SK-N-SH treated with all-trans-retinoic acid at 6 μM for 48 hours (cell line): ENCODE results near the gene PLEKHM3.

Experiments used
- ATAC-seq: fragments of 200-7000 bp; cut with Tn5 transposase; 3 replicates; pipeline ENCODE4 v1.9.1; 2020; ENCODE audit warnings: mild to moderate bottlenecking, moderate library complexity
- ARNTL ChIP-seq: fragments of 450-650 bp; formaldehyde crosslinking; IDR thresholded peaks from 2 replicates; pipeline ENCODE4 v1.5.0; 2020; ENCODE audit warnings: low read depth, mild to moderate bottlenecking, moderate library complexity, borderline replicate concordance
- BACH2 ChIP-seq: fragments of 250-450 bp; sonication (Bioruptor Pico); IDR thresholded peaks from 2 replicates; pipeline ENCODE4 v1.9.0; 2021; ENCODE audit warnings: mild to moderate bottlenecking, borderline replicate concordance
- CSDC2 ChIP-seq: fragments of 250-450 bp; sonication (Bioruptor Pico); IDR thresholded peaks from 2 replicates; pipeline ENCODE4 v1.5.0; 2020; ENCODE audit warnings: mild to moderate bottlenecking, moderate library complexity
- ESRRG ChIP-seq: fragments of 250-450 bp; sonication (Bioruptor Pico); IDR thresholded peaks from 2 replicates; pipeline ENCODE4 v1.6.1; 2021; ENCODE audit warnings: mild to moderate bottlenecking
- GLIS3 ChIP-seq: fragments of 250-450 bp; sonication (Bioruptor Pico); IDR thresholded peaks from 2 replicates; pipeline ENCODE4 v1.5.0; 2020; ENCODE audit warnings: mild to moderate bottlenecking, moderate library complexity
- ISL1 ChIP-seq: fragments of 250-450 bp; sonication (Bioruptor Pico); IDR thresholded peaks from 2 replicates; pipeline ENCODE4 v2.1.2; 2022; ENCODE audit warnings: mild to moderate bottlenecking, moderate library complexity
- PPARA ChIP-seq: fragments of 250-450 bp; sonication (Bioruptor Pico); IDR thresholded peaks from 2 replicates; pipeline ENCODE4 v1.5.0; 2020; ENCODE audit warnings: mild to moderate bottlenecking, borderline replicate concordance
- SNAI2 ChIP-seq: fragments of 250-450 bp; sonication (Bioruptor Pico); IDR thresholded peaks from 2 replicates; pipeline ENCODE4 v1.5.0; 2020; ENCODE audit warnings: mild to moderate bottlenecking, moderate library complexity
- TCF4 ChIP-seq: fragments of 250-450 bp; sonication (Bioruptor Pico); IDR thresholded peaks from 2 replicates; pipeline ENCODE4 v1.8.0; 2021; ENCODE audit warnings: mild to moderate bottlenecking, moderate library complexity, borderline replicate concordance
- TOX ChIP-seq: fragments of 250-450 bp; sonication (Bioruptor Pico); IDR thresholded peaks from 2 replicates; pipeline ENCODE4 v1.8.0; 2021; ENCODE audit warnings: mild to moderate bottlenecking, moderate library complexity, borderline replicate concordance
- ZC3H10 ChIP-seq: fragments of 250-450 bp; sonication (Bioruptor Pico); IDR thresholded peaks from 2 replicates; pipeline ENCODE4 v1.5.1; 2021; ENCODE audit warnings: mild to moderate bottlenecking, moderate library complexity
- ZFP3 ChIP-seq: fragments of 250-450 bp; sonication (Bioruptor Pico); IDR thresholded peaks from 2 replicates; pipeline ENCODE4 v1.5.0; 2020; ENCODE audit warnings: mild to moderate bottlenecking, moderate library complexity
- ZFP30 ChIP-seq: fragments of 450-650 bp; formaldehyde crosslinking; IDR thresholded peaks from 2 replicates; pipeline ENCODE4 v1.5.0; 2022; ENCODE audit warnings: mild to moderate bottlenecking, moderate library complexity
- ZNF565 ChIP-seq: fragments of 450-650 bp; formaldehyde crosslinking; conservative IDR thresholded peaks from 2 replicates; pipeline ENCODE4 v1.5.0; 2020; ENCODE audit warnings: low read depth, mild to moderate bottlenecking, moderate library complexity
- ZNF70 ChIP-seq: fragments of 450-650 bp; formaldehyde crosslinking; IDR thresholded peaks from 2 replicates; pipeline ENCODE4 v1.5.0; 2020; ENCODE audit warnings: mild to moderate bottlenecking, moderate library complexity
- ZNF8 ChIP-seq: fragments of 450-650 bp; formaldehyde crosslinking; IDR thresholded peaks from 2 replicates; pipeline ENCODE4 v1.5.0; 2020; ENCODE audit warnings: mild to moderate bottlenecking, moderate library complexity
- TF ChIP-seq, protein P1 (sequence below): fragments of 250-450 bp; sonication (Bioruptor Pico); IDR thresholded peaks from 2 replicates; pipeline ENCODE4 v1.5.1; 2021; ENCODE audit warnings: mild to moderate bottlenecking, moderate library complexity
- TF ChIP-seq, protein P2 (sequence below): fragments of 250-450 bp; sonication (Bioruptor Pico); IDR thresholded peaks from 2 replicates; pipeline ENCODE4 v1.5.1; 2020; ENCODE audit warnings: low read depth, mild to moderate bottlenecking, moderate library complexity
- TF ChIP-seq, protein P3 (sequence below): fragments of 250-450 bp; sonication (Bioruptor Pico); IDR thresholded peaks from 2 replicates; pipeline ENCODE4 v1.5.0; 2020; ENCODE audit warnings: mild to moderate bottlenecking, moderate library complexity
- TF ChIP-seq, protein P4 (sequence below): fragments of 250-450 bp; sonication (Bioruptor Pico); IDR thresholded peaks from 2 replicates; pipeline ENCODE4 v1.8.0; 2020; ENCODE audit warnings: mild to moderate bottlenecking, moderate library complexity, borderline replicate concordance

PLEKHM3 gene

DNA sequence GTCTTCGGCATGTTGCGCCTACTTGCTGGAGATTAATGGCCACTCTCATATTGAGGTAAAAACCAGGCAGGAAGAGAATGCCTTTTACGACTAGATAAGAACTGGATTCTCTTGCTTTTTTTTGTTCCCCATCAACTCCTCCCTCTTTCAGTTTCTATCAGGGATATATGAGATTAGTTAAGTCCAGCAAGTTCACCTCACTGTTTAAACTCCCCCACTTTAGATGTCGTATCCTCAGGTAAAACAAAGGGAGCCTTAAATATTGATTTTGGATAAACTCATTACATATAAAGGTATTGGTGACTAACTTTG, 98.4 kb downstream of the PLEKHM3 start (continued):
- TF ChIP-seq, protein P1, sequence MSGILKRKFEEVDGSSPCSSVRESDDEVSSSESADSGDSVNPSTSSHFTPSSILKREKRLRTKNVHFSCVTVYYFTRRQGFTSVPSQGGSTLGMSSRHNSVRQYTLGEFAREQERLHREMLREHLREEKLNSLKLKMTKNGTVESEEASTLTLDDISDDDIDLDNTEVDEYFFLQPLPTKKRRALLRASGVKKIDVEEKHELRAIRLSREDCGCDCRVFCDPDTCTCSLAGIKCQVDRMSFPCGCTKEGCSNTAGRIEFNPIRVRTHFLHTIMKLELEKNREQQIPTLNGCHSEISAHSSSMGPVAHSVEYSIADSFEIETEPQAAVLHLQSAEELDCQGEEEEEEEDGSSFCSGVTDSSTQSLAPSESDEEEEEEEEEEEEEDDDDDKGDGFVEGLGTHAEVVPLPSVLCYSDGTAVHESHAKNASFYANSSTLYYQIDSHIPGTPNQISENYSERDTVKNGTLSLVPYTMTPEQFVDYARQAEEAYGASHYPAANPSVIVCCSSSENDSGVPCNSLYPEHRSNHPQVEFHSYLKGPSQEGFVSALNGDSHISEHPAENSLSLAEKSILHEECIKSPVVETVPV (CRISPR knock-in tag) = no peak
- TF ChIP-seq ZNF70 (CRISPR knock-in tag) (no peak), GLIS3 (CRISPR knock-in tag) (no peak), BACH2 (CRISPR knock-in tag) (no peak)

DNA sequence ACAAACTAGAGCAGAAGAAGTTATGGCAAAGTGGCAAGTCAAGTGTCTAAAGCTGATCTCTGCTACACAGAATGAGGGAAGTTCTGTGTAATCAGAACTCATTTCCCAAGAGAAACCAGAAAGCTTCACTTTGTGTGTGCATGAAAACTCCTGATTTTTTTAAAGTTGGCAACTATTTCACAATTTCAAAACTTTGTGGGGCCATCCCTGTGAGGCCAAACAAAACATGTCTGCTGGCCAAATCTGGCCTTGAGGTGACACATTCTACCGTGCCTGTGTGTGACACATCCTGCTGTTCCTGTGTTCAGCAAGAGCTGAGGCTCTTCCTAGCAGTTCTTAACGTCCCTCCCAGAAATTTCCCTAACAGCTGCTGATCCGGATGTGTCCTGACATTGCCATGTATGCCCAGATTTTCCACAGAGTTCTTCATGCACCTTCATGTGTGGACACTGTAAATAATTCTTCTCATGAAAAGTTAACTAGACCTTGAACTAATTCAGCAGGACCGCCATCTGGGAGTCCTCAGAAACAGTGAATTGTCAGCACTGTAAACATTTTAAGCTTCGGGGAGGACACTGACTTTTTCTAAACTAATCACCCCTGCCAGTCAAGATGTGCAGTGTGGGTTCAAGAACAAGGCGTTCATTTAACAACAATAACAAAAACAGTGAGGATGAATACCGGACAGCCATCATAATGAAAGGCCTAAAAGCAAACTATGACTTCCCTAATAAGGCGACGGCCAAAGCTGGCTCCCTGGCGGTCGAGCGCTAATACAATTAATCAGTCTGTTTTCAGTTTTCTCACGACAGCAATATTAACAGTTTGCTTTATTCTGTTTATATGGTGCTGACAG, 99.0 kb downstream of the PLEKHM3 start:
- no peak for ATAC-seq
- TF ChIP-seq TOX (CRISPR knock-in tag) (no peak), TCF4 (no peak), ZC3H10 (CRISPR knock-in tag) (no peak), ZNF70 (CRISPR knock-in tag) (no peak), ESRRG (CRISPR knock-in tag) (no peak), GLIS3 (CRISPR knock-in tag) (no peak), ZNF8 (CRISPR knock-in tag) (no peak), ZFP30 (CRISPR knock-in tag) (no peak), SNAI2 (no peak), ZFP3 (CRISPR knock-in tag) (no peak), CSDC2 (CRISPR knock-in tag) (no peak), ISL1 (CRISPR knock-in tag) (no peak), ARNTL (no peak), ZNF565 (CRISPR knock-in tag) (no peak)
- TF ChIP-seq, protein P2, sequence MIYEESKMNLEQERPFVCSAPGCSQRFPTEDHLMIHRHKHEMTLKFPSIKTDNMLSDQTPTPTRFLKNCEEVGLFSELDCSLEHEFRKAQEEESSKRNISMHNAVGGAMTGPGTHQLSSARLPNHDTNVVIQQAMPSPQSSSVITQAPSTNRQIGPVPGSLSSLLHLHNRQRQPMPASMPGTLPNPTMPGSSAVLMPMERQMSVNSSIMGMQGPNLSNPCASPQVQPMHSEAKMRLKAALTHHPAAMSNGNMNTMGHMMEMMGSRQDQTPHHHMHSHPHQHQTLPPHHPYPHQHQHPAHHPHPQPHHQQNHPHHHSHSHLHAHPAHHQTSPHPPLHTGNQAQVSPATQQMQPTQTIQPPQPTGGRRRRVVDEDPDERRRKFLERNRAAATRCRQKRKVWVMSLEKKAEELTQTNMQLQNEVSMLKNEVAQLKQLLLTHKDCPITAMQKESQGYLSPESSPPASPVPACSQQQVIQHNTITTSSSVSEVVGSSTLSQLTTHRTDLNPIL (CRISPR knock-in tag) = no peak
- TF ChIP-seq, protein P1 (CRISPR knock-in tag) = no peak
- TF ChIP-seq, protein P3, sequence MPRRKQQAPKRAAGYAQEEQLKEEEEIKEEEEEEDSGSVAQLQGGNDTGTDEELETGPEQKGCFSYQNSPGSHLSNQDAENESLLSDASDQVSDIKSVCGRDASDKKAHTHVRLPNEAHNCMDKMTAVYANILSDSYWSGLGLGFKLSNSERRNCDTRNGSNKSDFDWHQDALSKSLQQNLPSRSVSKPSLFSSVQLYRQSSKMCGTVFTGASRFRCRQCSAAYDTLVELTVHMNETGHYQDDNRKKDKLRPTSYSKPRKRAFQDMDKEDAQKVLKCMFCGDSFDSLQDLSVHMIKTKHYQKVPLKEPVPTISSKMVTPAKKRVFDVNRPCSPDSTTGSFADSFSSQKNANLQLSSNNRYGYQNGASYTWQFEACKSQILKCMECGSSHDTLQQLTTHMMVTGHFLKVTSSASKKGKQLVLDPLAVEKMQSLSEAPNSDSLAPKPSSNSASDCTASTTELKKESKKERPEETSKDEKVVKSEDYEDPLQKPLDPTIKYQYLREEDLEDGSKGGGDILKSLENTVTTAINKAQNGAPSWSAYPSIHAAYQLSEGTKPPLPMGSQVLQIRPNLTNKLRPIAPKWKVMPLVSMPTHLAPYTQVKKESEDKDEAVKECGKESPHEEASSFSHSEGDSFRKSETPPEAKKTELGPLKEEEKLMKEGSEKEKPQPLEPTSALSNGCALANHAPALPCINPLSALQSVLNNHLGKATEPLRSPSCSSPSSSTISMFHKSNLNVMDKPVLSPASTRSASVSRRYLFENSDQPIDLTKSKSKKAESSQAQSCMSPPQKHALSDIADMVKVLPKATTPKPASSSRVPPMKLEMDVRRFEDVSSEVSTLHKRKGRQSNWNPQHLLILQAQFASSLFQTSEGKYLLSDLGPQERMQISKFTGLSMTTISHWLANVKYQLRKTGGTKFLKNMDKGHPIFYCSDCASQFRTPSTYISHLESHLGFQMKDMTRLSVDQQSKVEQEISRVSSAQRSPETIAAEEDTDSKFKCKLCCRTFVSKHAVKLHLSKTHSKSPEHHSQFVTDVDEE (CRISPR knock-in tag) = no peak
- TF ChIP-seq, protein P4, sequence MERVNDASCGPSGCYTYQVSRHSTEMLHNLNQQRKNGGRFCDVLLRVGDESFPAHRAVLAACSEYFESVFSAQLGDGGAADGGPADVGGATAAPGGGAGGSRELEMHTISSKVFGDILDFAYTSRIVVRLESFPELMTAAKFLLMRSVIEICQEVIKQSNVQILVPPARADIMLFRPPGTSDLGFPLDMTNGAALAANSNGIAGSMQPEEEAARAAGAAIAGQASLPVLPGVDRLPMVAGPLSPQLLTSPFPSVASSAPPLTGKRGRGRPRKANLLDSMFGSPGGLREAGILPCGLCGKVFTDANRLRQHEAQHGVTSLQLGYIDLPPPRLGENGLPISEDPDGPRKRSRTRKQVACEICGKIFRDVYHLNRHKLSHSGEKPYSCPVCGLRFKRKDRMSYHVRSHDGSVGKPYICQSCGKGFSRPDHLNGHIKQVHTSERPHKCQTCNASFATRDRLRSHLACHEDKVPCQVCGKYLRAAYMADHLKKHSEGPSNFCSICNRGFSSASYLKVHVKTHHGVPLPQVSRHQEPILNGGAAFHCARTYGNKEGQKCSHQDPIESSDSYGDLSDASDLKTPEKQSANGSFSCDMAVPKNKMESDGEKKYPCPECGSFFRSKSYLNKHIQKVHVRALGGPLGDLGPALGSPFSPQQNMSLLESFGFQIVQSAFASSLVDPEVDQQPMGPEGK (CRISPR knock-in tag) = no peak
- TF ChIP-seq, all 23 proteins: peak for 0

DNA sequence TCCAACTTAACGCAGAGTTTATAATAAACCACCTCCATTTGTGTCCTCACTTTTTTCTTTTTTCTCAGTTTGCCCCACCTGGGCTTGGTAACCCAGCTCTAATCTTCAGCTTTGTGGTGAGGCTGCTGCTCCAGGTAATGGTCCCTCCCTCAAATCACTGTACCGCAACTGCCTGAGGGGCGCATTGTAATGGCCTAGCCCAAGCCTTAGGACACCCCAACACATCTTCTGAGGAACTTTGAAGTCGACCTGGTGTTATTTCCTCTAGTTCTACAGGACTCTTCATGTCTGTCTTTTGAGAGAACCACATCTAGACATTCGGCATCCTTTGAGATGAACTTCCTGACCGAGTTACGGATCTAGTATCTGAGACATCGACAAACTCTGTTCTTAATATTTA, 99.7 kb downstream of the PLEKHM3 start:
- no peak for ATAC-seq
- no peak for TF ChIP-seq ZFP3 (CRISPR knock-in tag)

DNA sequence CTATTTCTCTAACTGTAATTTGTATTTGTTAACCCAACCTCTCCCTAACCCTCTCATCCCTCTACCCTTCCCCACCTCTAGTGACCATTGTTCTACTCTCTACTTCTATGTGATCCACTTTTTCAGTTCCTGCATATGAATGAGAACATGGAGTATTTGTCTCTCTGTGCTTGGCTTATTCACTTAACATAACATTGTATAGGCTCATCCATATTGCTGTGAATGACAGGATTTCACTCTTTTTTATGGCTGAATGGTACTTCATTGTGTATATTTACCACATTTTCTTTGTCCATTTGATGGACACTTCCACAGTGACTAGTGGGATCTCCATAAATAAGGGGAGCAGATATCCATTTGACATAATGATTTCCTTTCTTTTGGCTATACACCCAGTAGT, 103.7 kb downstream of the PLEKHM3 start:
- ATAC-seq = no peak
- no peak for TF ChIP-seq CSDC2 (CRISPR knock-in tag)
- no peak for TF ChIP-seq SNAI2
- TF ChIP-seq, protein P2 (CRISPR knock-in tag) = no peak
- TF ChIP-seq, protein P3 (CRISPR knock-in tag) = no peak
- TF ChIP-seq ZNF8 (CRISPR knock-in tag) = no peak
- TF ChIP-seq PPARA (CRISPR knock-in tag) = no peak
- no peak for TF ChIP-seq ZC3H10 (CRISPR knock-in tag)
- no peak for TF ChIP-seq ISL1 (CRISPR knock-in tag)
- TF ChIP-seq ESRRG (CRISPR knock-in tag) = no peak
- no peak for TF ChIP-seq ZNF70 (CRISPR knock-in tag)
- TF ChIP-seq, protein P1 (CRISPR knock-in tag) = no peak
